H9 (cell line): ENCODE data around the gene STX16. TPM values are rescaled to one million over a fixed set of nuclear protein-coding genes. Genes with fewer than 3 reads are reported as not detected.

Experiments used
- DNase-seq: peaks from one replicate; pipeline ENCODE4 v3.0.0-alpha.2; 2017
- H2AFZ ChIP-seq: one replicate; pipeline ENCODE4 v1.6.1; 2013; ENCODE audit warnings: mild to moderate bottlenecking, low read length, control low read depth, moderate library complexity
- H2AK5ac ChIP-seq: 2 replicates; pipeline ENCODE4 v1.6.1; 2013; ENCODE audit warnings: low read length, control low read depth, mixed read lengths; ENCODE audit not compliant: insufficient read length
- H2BK120ac ChIP-seq: one replicate; pipeline ENCODE4 v1.6.1; 2013; ENCODE audit warnings: low read depth, mild to moderate bottlenecking, low read length, control low read depth, inconsistent platforms; ENCODE audit not compliant: poor library complexity, severe bottlenecking
- H2BK12ac ChIP-seq: 2 replicates; pipeline ENCODE4 v1.6.1; 2013; ENCODE audit warnings: low read length, control low read depth, mixed read lengths, low read depth; ENCODE audit not compliant: insufficient read length
- H2BK15ac ChIP-seq: 2 replicates; pipeline ENCODE4 v1.6.1; 2013; ENCODE audit warnings: low read depth, low read length, control low read depth
- H2BK20ac ChIP-seq: one replicate; pipeline ENCODE4 v1.6.1; 2013; ENCODE audit warnings: low read depth, mild to moderate bottlenecking, low read length, control low read depth, inconsistent platforms; ENCODE audit not compliant: poor library complexity, severe bottlenecking
- H2BK5ac ChIP-seq: 2 replicates; pipeline ENCODE4 v1.6.1; 2013; ENCODE audit warnings: low read length, control low read depth, mixed read lengths; ENCODE audit not compliant: insufficient read length
- H3K14ac ChIP-seq: 2 replicates; pipeline ENCODE4 v1.6.1; 2013; ENCODE audit warnings: low read length, control low read depth; ENCODE audit not compliant: insufficient read depth
- H3K18ac ChIP-seq: 2 replicates; pipeline ENCODE4 v1.6.1; 2013; ENCODE audit warnings: low read depth, mild to moderate bottlenecking, mixed read lengths, low read length, control low read depth; ENCODE audit not compliant: insufficient read length
- H3K23ac ChIP-seq: 2 replicates; pipeline ENCODE4 v1.6.1; 2013; ENCODE audit warnings: low read length, control low read depth, mixed read lengths, low read depth; ENCODE audit not compliant: insufficient read length
- H3K23me2 ChIP-seq: 2 replicates; pipeline ENCODE4 v1.6.1; 2013; ENCODE audit warnings: low read depth, mild to moderate bottlenecking, mixed read lengths, low read length, control low read depth; ENCODE audit not compliant: insufficient read length, poor library complexity, severe bottlenecking
- H3K27ac ChIP-seq: 2 replicates; pipeline ENCODE4 v1.5.1; 2013; ENCODE audit warnings: low read length, control low read depth, mixed read lengths, low read depth; ENCODE audit not compliant: insufficient read length
- H3K27me3 ChIP-seq: 2 replicates; pipeline ENCODE4 v1.6.1; 2013; ENCODE audit warnings: low read length, control low read depth, inconsistent platforms; ENCODE audit not compliant: insufficient read depth
- H3K4ac ChIP-seq: 2 replicates; pipeline ENCODE4 v1.6.1; 2013; ENCODE audit warnings: low read depth, mild to moderate bottlenecking, control low read depth, inconsistent platforms, low read length, moderate library complexity
- H3K4me1 ChIP-seq: 2 replicates; pipeline ENCODE4 v1.6.1; 2013; ENCODE audit warnings: low read length, control low read depth, inconsistent platforms; ENCODE audit not compliant: insufficient read depth
- H3K4me2 ChIP-seq: 2 replicates; pipeline ENCODE4 v1.6.1; 2013; ENCODE audit warnings: low read length, control low read depth, mixed read lengths; ENCODE audit not compliant: insufficient read length, insufficient read depth
- H3K56ac ChIP-seq: 2 replicates; pipeline ENCODE4 v1.6.1; 2013; ENCODE audit warnings: low read depth, mild to moderate bottlenecking, mixed read lengths, low read length, control low read depth; ENCODE audit not compliant: insufficient read length
- H3K79me1 ChIP-seq: 2 replicates; pipeline ENCODE4 v1.6.1; 2013; ENCODE audit warnings: low read depth, mild to moderate bottlenecking, moderate library complexity, low read length, control low read depth, inconsistent platforms; ENCODE audit not compliant: insufficient read depth, poor library complexity, severe bottlenecking
- H3K79me2 ChIP-seq: 2 replicates; pipeline ENCODE4 v1.6.1; 2013; ENCODE audit warnings: low read length, control low read depth, inconsistent platforms; ENCODE audit not compliant: insufficient read depth
- H3K9ac ChIP-seq: 2 replicates; pipeline ENCODE4 v1.6.1; 2013; ENCODE audit warnings: low read length, control low read depth, mixed read lengths; ENCODE audit not compliant: insufficient read length; ENCODE audit errors: extremely low read depth
- H3K9me3 ChIP-seq: one replicate; pipeline ENCODE4 v1.6.1; 2013; ENCODE audit warnings: low read depth, low read length, inconsistent platforms; ENCODE audit not compliant: control insufficient read depth
- H3T11ph ChIP-seq: one replicate; pipeline ENCODE4 v1.6.1; 2013; ENCODE audit warnings: mild to moderate bottlenecking, low read length, control low read depth, inconsistent platforms
- H4K20me1 ChIP-seq: one replicate; pipeline ENCODE4 v1.6.1; 2013; ENCODE audit not compliant: control insufficient read depth, insufficient read length, insufficient read depth
- H4K5ac ChIP-seq: 2 replicates; pipeline ENCODE4 v1.6.1; 2013; ENCODE audit warnings: low read depth, mild to moderate bottlenecking, mixed read lengths, low read length, control low read depth; ENCODE audit not compliant: insufficient read length
- H4K8ac ChIP-seq: replicated peaks from 2 replicates; pipeline ENCODE4 v1.6.1; 2013; ENCODE audit warnings: low read length, control low read depth, mixed read lengths, low read depth; ENCODE audit not compliant: insufficient read length
- H4K91ac ChIP-seq: 2 replicates; pipeline ENCODE4 v1.6.1; 2013; ENCODE audit warnings: low read depth, mild to moderate bottlenecking, moderate library complexity, mixed read lengths, low read length, control low read depth; ENCODE audit not compliant: insufficient read length
- H3K27ac Mint-ChIP-seq, 3 experiments: 2 replicates in 2 of 3; 3 replicates in 1 of 3; pipeline ENCODE4 v1.8.0; 2020 to 2021; ENCODE audit warnings: mixed read lengths in 3 of 3, mild to moderate bottlenecking in 1 of 3, moderate library complexity in 1 of 3
- H3K27me3 Mint-ChIP-seq: 2 replicates; pipeline ENCODE4 v1.8.0; 2021; ENCODE audit warnings: low read depth, mild to moderate bottlenecking, moderate library complexity, mixed read lengths
- H3K36me3 Mint-ChIP-seq, 3 experiments: 2 replicates in 2 of 3; 3 replicates in 1 of 3; pipeline ENCODE4 v1.8.0; 2020 to 2021; ENCODE audit warnings: low read depth in 3 of 3, mixed read lengths in 3 of 3; ENCODE audit not compliant: insufficient read depth in 1 of 3
- H3K4me1 Mint-ChIP-seq, 2 experiments: 2 replicates each; pipeline ENCODE4 v1.8.0; 2020; ENCODE audit warnings: mixed read lengths in 2 of 2
- H3K4me3 Mint-ChIP-seq, 2 experiments: 2 replicates in 1 of 2; 3 replicates in 1 of 2; pipeline ENCODE4 v1.8.0; 2020 to 2021; ENCODE audit warnings: mild to moderate bottlenecking in 2 of 2, mixed read lengths in 2 of 2, moderate library complexity in 1 of 2
- H3K9me3 Mint-ChIP-seq, 2 experiments: 2 replicates in 1 of 2; 3 replicates in 1 of 2; pipeline ENCODE4 v1.8.0; 2020; ENCODE audit warnings: mild to moderate bottlenecking in 2 of 2, mixed read lengths in 2 of 2, moderate library complexity in 1 of 2
- CTCF ChIP-seq: fragments of 200-600 bp; sonication (generic); conservative IDR thresholded peaks from 3 replicates; pipeline ENCODE4 v1.8.0; 2021; ENCODE audit warnings: antibody characterized with exemption, mild to moderate bottlenecking
- WGBS: extraction: QIAGEN DNeasy Blood & Tissue Kit; methylation state at CpG from one replicate; pipeline ENCODE4 v1.1.7; 2013; ENCODE audit warnings: missing lambda C conversion rate, low lambda C conversion rate, mixed read lengths; ENCODE audit not compliant: insufficient read length; ENCODE audit errors: extremely low coverage; 5-methylcytosine and 5-hydroxymethylcytosine counted together
- total RNA-seq: library from RNA; stranded (reverse); gene quantifications from 2 replicates; pipeline ENCODE4 v1.2.1, GENCODE V29; 2021

Gene STX16
- total RNA-seq, 1 experiment from 2014 or later: 87.8 TPM

- no peaks in the 10 kb centered on the region for H3K9me3 Mint-ChIP-seq
- Histone ChIP-seq H3K27ac (no peak overlapping the region), H4K5ac (no peak overlapping the region), H2BK5ac (no peak overlapping the region), H3K14ac (no peak overlapping the region), H2BK12ac (no peak overlapping the region), H2BK20ac (no peak overlapping the region), H3K79me2 (no peaks in the 10 kb centered on the region), H4K91ac (no peak overlapping the region), H2AFZ (no peak overlapping the region), H3K27me3 (no peaks in the 10 kb centered on the region), H2AK5ac (no peak overlapping the region), H3K9ac (no peak overlapping the region), H3K79me1 (no peaks in the 10 kb centered on the region), H3K56ac (no peak overlapping the region), H3K18ac (no peak overlapping the region), H3K23ac (no peak overlapping the region), H3K4me2 (no peak overlapping the region), H4K20me1 (no peaks in the 10 kb centered on the region), H3K4ac (no peak overlapping the region), H3K23me2 (no peaks in the 10 kb centered on the region), H3K4me1 (peaks cover 7% of the 10 kb centered on the region), H3K9me3 (no peaks in the 10 kb centered on the region), H2BK15ac (no peak overlapping the region), H2BK120ac (no peak overlapping the region), H4K8ac (no peak overlapping the region), H3T11ph (no peak overlapping the region)
- H3K27ac Mint-ChIP-seq: peak overlapping the region; percentile 34 to 80 (median 56); a peak in 3 of 7 replicates
- no peak for TF ChIP-seq CTCF
- H3K4me1 Mint-ChIP-seq: peaks cover 55 to 56% of the 10 kb centered on the region in 2 experiments
- H3K36me3 Mint-ChIP-seq: peaks cover 29 to 65% (median 53%) of the 10 kb centered on the region in 3 experiments
- no peak overlapping the region for H3K4me3 Mint-ChIP-seq
- no CpG with 5 or more reads among the region's 9 CpGs for WGBS
- no peaks in the 10 kb centered on the region for H3K27me3 Mint-ChIP-seq
- no peak for DNase-seq
Observed at GRCh38 chr20:58673119-58673518, 22.0 kb downstream of the STX16 start.
